BE2C (cell line): ENCODE measurements around the gene FCSK.

Experiments used
- DNase-seq: peaks from one replicate; pipeline ENCODE4 v3.0.0-alpha.2; 2020
- H3K27me3 ChIP-seq: fragments of 250-450 bp; sonication (Bioruptor Pico); 2 replicates; pipeline ENCODE4 v1.5.1; 2020; ENCODE audit warnings: mild to moderate bottlenecking
- H3K36me3 ChIP-seq: fragments of 250-450 bp; sonication (Bioruptor Pico); 2 replicates; pipeline ENCODE4 v1.5.1; 2020; ENCODE audit warnings: mild to moderate bottlenecking
- H3K4me1 ChIP-seq: fragments of 250-450 bp; sonication (Bioruptor Pico); 2 replicates; pipeline ENCODE4 v1.5.1; 2020
- H3K4me3 ChIP-seq: 2 replicates; pipeline ENCODE4 v1.5.1; 2011; ENCODE audit warnings: low read depth, low read length
- H3K9me3 ChIP-seq: fragments of 250-450 bp; sonication (Bioruptor Pico); 2 replicates; pipeline ENCODE4 v1.5.1; 2020
- CTCF ChIP-seq: IDR thresholded peaks from 2 replicates; pipeline ENCODE4 v1.5.1; 2012; ENCODE audit warnings: mild to moderate bottlenecking, low read depth, low read length

The FCSK gene

GRCh38 chr16:70510216-70510615 lies 55.8 kb downstream of the FCSK start:
- no peak for DNase-seq
- Histone ChIP-seq H3K27me3 (no peaks in the 10 kb centered on the region), H3K4me1 (no peaks in the 10 kb centered on the region), H3K36me3 (peaks cover 61% of the 10 kb centered on the region), H3K9me3 (no peaks in the 10 kb centered on the region), H3K4me3 (no peak overlapping the region)
- no peak for TF ChIP-seq CTCF

- Histone ChIP-seq H3K36me3 (peaks cover 65% of the 10 kb centered on the region), H3K4me3 (no peak overlapping the region), H3K9me3 (no peaks in the 10 kb centered on the region), H3K27me3 (no peaks in the 10 kb centered on the region), H3K4me1 (no peaks in the 10 kb centered on the region)
- TF ChIP-seq CTCF, result no peak
- no peak for DNase-seq
Measured at GRCh38 chr16:70511833-70512232, 57.4 kb downstream of the FCSK start.

GRCh38 chr16:70512456-70512855 lies 58.1 kb downstream of the FCSK start:
- H3K27me3 ChIP-seq, result no peaks in the 10 kb centered on the region
- no peaks in the 10 kb centered on the region for H3K9me3 ChIP-seq
- H3K4me3 ChIP-seq, result no peak overlapping the region
- TF ChIP-seq CTCF, result no peak
- peaks cover 66% of the 10 kb centered on the region for H3K36me3 ChIP-seq
- no peaks in the 10 kb centered on the region for H3K4me1 ChIP-seq
- no peak for DNase-seq

GRCh38 chr16:70520612-70521297 lies 66.4 kb downstream of the FCSK start:
- Histone ChIP-seq H3K4me3 (no peak overlapping the region), H3K9me3 (no peaks in the 10 kb centered on the region), H3K27me3 (no peaks in the 10 kb centered on the region), H3K4me1 (peaks cover 2% of the 10 kb centered on the region; the same call in 1 of the 2 replicates), H3K36me3 (peaks cover 29% of the 10 kb centered on the region)
- no peak for DNase-seq
- no peak for TF ChIP-seq CTCF

- DNase-seq, result no peak
- Histone ChIP-seq H3K9me3 (no peaks in the 10 kb centered on the region), H3K4me3 (peak overlapping the region; percentile 92), H3K27me3 (no peaks in the 10 kb centered on the region), H3K4me1 (peaks cover 11% of the 10 kb centered on the region), H3K36me3 (peaks cover 33% of the 10 kb centered on the region)
- TF ChIP-seq CTCF, result no peak
Measured at GRCh38 chr16:70522216-70523075, 68.1 kb downstream of the FCSK start.
